Measurements from ENCODE around the gene SNX32.

DNA sequence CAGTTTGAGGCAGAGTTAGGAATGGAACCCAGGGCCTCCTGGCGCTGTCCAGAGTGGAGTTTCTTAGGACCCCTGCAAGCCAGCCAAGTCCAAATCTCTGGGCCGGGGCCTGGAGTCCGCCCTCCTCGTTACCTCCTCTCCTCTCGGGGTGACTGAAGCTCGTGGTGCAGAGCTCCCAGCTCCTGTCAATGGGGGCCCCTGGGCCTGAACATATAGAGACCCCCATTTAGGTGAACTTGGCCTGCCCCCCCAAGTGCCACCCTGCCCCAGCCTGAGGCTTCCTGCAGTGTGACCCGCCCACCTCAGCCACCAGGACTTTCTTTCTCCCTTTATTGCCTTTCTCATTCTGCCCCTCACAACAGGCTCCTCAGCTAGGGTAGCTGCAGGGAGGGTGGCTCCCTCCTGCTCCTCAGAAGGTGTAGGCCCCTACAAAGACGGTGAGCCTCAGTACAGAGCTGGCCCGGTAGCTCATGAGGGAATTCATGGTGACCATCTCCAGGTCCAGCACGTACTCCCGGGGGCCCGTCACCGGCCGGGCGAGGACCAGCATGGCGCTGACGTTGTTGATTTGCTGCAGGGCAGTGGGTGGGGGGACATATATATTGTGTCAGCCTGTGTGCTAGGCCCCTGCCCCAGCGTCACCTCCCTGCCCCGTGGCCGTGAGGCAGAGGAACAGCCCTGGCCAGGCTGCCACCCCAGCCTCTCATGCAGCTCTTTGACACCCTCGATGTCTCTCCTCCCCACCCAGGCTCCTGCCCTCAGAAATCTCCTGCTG, 32.9 kb downstream of the SNX32 start:
- TF ChIP-seq FIP1L1 (IDR thresholded peaks at IDR 0.05; ENCODE audit: low read depth, low read length, poor library complexity, severe bottlenecking) (no peak), NR2C2 (CRISPR knock-in tag; IDR thresholded peaks at IDR 0.05) (no peak), NR2C2 (tag; IDR thresholded peaks at IDR 0.05) (no peak), POLR2A (conservative IDR thresholded peaks at IDR 0.05) (no peak; the same call in 1 of the 2 replicates), ZNF274 (IDR thresholded peaks at IDR 0.05; ENCODE audit: borderline replicate concordance, low read depth, low read length) (no peak), RNF2 (IDR thresholded peaks at IDR 0.05) (no peak), ETV5 (CRISPR knock-in tag; IDR thresholded peaks at IDR 0.05; ENCODE audit: low read depth) (no peak), ZBED1 (IDR thresholded peaks at IDR 0.05) (no peak)
- TF ChIP-seq, protein P1, sequence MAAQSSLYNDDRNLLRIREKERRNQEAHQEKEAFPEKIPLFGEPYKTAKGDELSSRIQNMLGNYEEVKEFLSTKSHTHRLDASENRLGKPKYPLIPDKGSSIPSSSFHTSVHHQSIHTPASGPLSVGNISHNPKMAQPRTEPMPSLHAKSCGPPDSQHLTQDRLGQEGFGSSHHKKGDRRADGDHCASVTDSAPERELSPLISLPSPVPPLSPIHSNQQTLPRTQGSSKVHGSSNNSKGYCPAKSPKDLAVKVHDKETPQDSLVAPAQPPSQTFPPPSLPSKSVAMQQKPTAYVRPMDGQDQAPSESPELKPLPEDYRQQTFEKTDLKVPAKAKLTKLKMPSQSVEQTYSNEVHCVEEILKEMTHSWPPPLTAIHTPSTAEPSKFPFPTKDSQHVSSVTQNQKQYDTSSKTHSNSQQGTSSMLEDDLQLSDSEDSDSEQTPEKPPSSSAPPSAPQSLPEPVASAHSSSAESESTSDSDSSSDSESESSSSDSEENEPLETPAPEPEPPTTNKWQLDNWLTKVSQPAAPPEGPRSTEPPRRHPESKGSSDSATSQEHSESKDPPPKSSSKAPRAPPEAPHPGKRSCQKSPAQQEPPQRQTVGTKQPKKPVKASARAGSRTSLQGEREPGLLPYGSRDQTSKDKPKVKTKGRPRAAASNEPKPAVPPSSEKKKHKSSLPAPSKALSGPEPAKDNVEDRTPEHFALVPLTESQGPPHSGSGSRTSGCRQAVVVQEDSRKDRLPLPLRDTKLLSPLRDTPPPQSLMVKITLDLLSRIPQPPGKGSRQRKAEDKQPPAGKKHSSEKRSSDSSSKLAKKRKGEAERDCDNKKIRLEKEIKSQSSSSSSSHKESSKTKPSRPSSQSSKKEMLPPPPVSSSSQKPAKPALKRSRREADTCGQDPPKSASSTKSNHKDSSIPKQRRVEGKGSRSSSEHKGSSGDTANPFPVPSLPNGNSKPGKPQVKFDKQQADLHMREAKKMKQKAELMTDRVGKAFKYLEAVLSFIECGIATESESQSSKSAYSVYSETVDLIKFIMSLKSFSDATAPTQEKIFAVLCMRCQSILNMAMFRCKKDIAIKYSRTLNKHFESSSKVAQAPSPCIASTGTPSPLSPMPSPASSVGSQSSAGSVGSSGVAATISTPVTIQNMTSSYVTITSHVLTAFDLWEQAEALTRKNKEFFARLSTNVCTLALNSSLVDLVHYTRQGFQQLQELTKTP (IDR thresholded peaks at IDR 0.05; ENCODE audit: low read depth in 1 of 2, partially characterized antibody in 2 of 2): no peak
- TF ChIP-seq, protein P2, sequence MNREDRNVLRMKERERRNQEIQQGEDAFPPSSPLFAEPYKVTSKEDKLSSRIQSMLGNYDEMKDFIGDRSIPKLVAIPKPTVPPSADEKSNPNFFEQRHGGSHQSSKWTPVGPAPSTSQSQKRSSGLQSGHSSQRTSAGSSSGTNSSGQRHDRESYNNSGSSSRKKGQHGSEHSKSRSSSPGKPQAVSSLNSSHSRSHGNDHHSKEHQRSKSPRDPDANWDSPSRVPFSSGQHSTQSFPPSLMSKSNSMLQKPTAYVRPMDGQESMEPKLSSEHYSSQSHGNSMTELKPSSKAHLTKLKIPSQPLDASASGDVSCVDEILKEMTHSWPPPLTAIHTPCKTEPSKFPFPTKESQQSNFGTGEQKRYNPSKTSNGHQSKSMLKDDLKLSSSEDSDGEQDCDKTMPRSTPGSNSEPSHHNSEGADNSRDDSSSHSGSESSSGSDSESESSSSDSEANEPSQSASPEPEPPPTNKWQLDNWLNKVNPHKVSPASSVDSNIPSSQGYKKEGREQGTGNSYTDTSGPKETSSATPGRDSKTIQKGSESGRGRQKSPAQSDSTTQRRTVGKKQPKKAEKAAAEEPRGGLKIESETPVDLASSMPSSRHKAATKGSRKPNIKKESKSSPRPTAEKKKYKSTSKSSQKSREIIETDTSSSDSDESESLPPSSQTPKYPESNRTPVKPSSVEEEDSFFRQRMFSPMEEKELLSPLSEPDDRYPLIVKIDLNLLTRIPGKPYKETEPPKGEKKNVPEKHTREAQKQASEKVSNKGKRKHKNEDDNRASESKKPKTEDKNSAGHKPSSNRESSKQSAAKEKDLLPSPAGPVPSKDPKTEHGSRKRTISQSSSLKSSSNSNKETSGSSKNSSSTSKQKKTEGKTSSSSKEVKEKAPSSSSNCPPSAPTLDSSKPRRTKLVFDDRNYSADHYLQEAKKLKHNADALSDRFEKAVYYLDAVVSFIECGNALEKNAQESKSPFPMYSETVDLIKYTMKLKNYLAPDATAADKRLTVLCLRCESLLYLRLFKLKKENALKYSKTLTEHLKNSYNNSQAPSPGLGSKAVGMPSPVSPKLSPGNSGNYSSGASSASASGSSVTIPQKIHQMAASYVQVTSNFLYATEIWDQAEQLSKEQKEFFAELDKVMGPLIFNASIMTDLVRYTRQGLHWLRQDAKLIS (CRISPR knock-in tag; IDR thresholded peaks at IDR 0.05): no peak
- TF ChIP-seq, protein P3, sequence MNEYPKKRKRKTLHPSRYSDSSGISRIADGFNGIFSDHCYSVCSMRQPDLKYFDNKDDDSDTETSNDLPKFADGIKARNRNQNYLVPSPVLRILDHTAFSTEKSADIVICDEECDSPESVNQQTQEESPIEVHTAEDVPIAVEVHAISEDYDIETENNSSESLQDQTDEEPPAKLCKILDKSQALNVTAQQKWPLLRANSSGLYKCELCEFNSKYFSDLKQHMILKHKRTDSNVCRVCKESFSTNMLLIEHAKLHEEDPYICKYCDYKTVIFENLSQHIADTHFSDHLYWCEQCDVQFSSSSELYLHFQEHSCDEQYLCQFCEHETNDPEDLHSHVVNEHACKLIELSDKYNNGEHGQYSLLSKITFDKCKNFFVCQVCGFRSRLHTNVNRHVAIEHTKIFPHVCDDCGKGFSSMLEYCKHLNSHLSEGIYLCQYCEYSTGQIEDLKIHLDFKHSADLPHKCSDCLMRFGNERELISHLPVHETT (CRISPR knock-in tag; conservative IDR thresholded peaks at IDR 0.05 in 1 of 2, IDR thresholded peaks at IDR 0.05 in 1 of 2): no peak
- TF ChIP-seq, protein P4, sequence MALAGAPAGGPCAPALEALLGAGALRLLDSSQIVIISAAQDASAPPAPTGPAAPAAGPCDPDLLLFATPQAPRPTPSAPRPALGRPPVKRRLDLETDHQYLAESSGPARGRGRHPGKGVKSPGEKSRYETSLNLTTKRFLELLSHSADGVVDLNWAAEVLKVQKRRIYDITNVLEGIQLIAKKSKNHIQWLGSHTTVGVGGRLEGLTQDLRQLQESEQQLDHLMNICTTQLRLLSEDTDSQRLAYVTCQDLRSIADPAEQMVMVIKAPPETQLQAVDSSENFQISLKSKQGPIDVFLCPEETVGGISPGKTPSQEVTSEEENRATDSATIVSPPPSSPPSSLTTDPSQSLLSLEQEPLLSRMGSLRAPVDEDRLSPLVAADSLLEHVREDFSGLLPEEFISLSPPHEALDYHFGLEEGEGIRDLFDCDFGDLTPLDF (CRISPR knock-in tag; IDR thresholded peaks at IDR 0.05): no peak
- TF ChIP-seq, protein P5, sequence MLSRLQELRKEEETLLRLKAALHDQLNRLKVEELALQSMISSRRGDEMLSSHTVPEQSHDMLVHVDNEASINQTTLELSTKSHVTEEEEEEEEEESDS (CRISPR knock-in tag; IDR thresholded peaks at IDR 0.05): no peak
